Motor neuron (in vitro differentiated cells): ENCODE data around the gene BCR. TPM values are rescaled to one million over a fixed set of nuclear protein-coding genes. Genes with fewer than 3 reads are reported as not detected.

Experiments
- ATAC-seq, 8 experiments: fragments of 200-7000 bp; cut with Tn5 transposase; replicated peaks in 6 of 8; 2 replicates each; pipeline ENCODE4 v1.8.0; 2021; ENCODE audit warnings: mild to moderate bottlenecking in 8 of 8, moderate library complexity in 8 of 8
- H3K27ac ChIP-seq, 2 donors: fragments of 250-450 bp; sonication (Bioruptor Pico); 2 replicates each; pipeline ENCODE4 v1.9.0; 2021; ENCODE audit warnings: antibody characterized with exemption in 2 of 2, mild to moderate bottlenecking in 2 of 2, moderate library complexity in 1 of 2
- H3K4me1 ChIP-seq, 2 donors: fragments of 250-450 bp; sonication (Bioruptor Pico); replicated peaks in 1 of 2; 2 replicates each; pipeline ENCODE4 v1.6.1; 2021; ENCODE audit warnings: antibody characterized with exemption in 2 of 2, mild to moderate bottlenecking in 2 of 2, moderate library complexity in 1 of 2
- H3K4me3 ChIP-seq, 5 donors: fragments of 250-450 bp; sonication (Bioruptor Pico); 2 replicates each; pipeline ENCODE4 v1.9.0; 2021; ENCODE audit warnings: antibody characterized with exemption in 5 of 5, mild to moderate bottlenecking in 5 of 5, moderate library complexity in 4 of 5
- WGBS, 10 experiments: fragments of 450-650 bp; shearing (Covaris generic); methylation state at CpG; one replicate each; pipeline ENCODE4 v1.0.0; 2022; 5-methylcytosine and 5-hydroxymethylcytosine counted together
- in situ Hi-C, 9 experiments: fragments of 400-800 bp; cut with MboI; loops; one replicate each; pipeline ENCODE4 v1.15.0; 2021; ENCODE audit warnings: low sequenced_read_pairs in 9 of 9, low pct_unique_long_range_greater_than_20kb in 2 of 9; ENCODE audit not compliant: unreplicated experiment in 9 of 9
- total RNA-seq, 8 experiments: library from RNA; unstranded; fragments of 300-600 nt; gene quantifications; 2 replicates each; pipeline versions ENCODE4 v1.2.3 to v1.2.4, GENCODE V29; 2022

Gene BCR
- total RNA-seq, 8 experiments from 2014 or later, result 20.7 to 41.5 (median 28.6) TPM

DNA sequence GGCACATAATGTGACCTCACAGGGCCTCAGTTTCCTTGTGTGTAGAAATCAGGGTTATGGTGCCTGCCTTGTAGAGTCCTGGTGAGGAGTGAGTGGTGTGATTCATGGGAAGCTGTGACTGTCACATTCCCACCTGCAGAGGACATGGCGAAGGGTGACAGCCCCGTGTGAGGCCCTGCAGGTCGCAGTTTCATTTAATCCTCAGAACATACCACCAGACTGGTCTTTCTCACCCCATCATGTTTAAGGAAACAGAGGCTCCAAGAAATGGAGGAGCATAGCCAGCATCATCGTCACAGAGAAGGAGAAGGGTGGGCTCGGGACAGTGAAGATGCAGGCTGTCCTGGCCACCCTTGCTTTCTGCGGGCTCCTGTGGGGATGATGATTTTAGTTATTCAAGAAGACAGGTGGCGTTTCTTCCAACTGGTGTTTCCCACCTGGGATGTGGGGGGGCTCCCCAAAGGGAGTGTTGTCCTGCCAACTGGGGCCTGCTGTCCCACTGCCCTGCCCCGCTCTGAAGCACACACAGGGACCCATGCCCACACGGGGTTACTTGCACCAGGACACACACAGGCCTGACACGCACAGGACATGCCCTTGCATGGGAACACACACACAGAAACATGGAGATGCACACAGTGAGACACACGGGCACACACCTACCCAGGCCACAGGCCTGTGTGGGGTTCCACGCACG is 100.2 kb downstream of the BCR start:
- H3K27ac ChIP-seq, result peak overlapping the region; percentile 45 to 50
- H3K4me3 ChIP-seq, result no peak overlapping the region
- WGBS, 10 experiments, result 83 to 100% (median 94%) methylated on average over 1 to 5 of the region's 13 CpGs; no CpG with 5 or more reads in 5 of the 10 experiments
- peaks cover 0 to 2% of the 10 kb centered on the region in 2 donors for H3K4me1 ChIP-seq
- ATAC-seq, result no peak
- in situ Hi-C loops, result loop anchor here in 8 of 9 experiments (10.0 to 25.0 kb wide), 3 partner anchors 93 to 318 kb away; partner anchors contain the start of gene BCR (in 3 of the 8)

DNA sequence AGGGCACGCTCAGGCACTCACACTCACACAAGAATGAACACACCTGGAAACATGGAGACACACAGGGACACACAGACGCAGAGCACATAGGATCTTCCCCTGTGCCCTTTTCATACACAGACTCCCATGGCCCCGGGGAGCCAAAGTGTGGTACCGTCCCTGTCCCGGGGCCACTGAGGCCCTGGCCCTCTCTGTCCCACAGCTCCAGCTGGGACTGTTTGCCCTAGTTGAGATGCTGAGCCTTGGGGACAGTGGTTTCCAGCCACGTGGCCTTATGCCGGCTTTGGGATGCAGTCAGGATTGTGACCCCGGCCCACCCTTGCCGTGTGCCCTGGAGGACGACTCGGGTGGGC is 100.7 kb downstream of the BCR start:
- H3K4me1 ChIP-seq, result peaks cover 0 to 2% of the 10 kb centered on the region in 2 donors
- peak overlapping the region in 1 of 2 donors; percentile 45 for H3K27ac ChIP-seq
- ATAC-seq, result no peak
- no peak overlapping the region for H3K4me3 ChIP-seq
- in situ Hi-C loops, result loop anchor here in 8 of 9 experiments (10.0 to 25.0 kb wide), 3 partner anchors 94 to 319 kb away; partner anchors contain the start of gene BCR (in 3 of the 8)
- WGBS, 10 experiments, result 100% methylated on average over 1 of the region's 11 CpGs; no CpG with 5 or more reads in 8 of the 10 experiments

DNA sequence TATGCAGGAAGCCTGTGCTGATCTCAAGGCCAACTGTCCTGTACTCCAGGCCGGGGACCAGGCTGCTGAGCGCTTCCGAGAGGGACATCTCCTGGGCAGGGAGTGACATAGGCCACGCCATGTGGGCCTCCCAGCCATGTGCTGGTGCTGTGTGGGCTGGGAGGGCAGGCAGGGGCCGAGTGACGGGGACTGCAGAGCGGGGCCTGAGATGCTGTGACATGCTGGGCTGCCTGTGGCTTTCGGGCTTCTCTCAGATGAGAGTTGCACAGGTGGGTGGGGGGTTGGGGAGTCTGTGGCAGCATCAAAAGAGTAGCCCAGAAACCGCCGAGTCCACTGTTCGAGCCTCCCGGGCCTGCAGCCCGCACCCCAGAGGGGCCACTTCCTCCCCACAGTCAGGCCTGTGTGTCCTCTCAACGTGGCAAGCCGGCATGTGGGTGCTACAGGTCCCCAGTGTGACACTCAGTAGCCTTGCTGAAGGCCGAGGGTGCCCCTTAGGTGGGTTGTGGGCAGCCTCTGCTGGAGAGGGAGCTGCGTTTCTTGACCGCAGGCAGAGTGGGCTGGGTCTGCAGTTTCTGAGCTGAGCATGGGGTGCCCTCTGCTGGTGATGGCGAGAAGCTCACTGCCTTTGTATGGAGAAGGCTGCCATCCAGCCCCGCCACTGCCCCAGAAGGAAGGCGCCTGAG is 101.2 kb downstream of the BCR start:
- in situ Hi-C loops, result loop anchor here in 8 of 9 experiments (10.0 to 25.0 kb wide), 3 partner anchors 94 to 319 kb away; partner anchors contain the start of gene BCR (in 3 of the 8)
- ATAC-seq, result peak; percentile 85 to 97 (median 96)
- no peak overlapping the region for H3K4me3 ChIP-seq
- WGBS, 10 experiments, result no CpG with 5 or more reads among the region's 21 CpGs
- peak overlapping the region in 1 of 2 donors; percentile 45 for H3K27ac ChIP-seq
- H3K4me1 ChIP-seq, result peaks cover 0 to 2% of the 10 kb centered on the region in 2 donors

DNA sequence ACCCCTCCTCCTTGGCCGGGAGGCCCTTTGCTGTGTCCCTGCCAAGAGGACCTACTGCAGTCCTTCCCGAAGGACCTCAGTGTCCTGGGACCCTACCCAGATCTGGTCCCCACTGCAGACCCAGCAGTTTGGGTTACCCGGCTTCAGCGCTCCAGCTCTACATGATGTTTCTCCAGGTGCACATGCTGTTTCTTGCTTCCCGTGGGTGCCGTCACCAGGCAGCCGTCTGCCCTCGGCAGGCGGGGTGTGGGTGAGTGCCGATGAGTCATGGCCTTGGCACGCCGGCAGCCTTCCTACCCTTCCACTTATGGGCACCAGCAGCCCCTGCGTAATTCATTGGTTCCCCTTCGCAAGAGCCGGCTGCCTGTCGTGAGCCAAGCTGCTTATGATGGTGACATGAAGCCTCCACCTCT is 101.8 kb downstream of the BCR start:
- H3K27ac ChIP-seq, result peak overlapping the region; percentile 2 to 55
- WGBS, 10 experiments, result 40 to 63% methylated on average over 1 to 6 of the region's 16 CpGs; no CpG with 5 or more reads in 8 of the 10 experiments
- ATAC-seq, result peak in 3 of 8 experiments; percentile 12 to 47 (median 12)

DNA sequence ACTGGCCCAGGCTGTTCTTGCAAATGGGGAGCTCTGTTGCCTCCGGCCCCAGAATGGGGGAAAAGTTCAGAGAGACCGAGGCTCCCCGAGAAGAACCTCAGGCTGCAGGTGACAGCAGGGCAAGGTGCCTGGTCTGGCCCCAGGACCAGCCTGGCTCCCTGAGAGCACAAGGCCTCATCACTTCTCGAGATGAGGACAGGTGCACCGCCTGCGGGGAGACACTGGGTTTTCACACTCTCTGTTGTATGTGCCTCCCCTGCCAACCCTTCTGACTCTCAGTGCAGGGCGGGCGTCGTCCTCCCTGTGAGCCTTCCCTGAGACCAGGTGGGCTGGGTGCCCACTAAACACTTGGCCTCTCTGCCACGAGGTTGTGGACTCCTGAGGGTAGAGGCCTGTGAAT is 102.2 kb downstream of the BCR start:
- in situ Hi-C loops, result loop anchor here in 8 of 9 experiments (10.0 to 25.0 kb wide), 3 partner anchors 95 to 320 kb away; partner anchors contain the start of gene BCR (in 3 of the 8)
- Histone ChIP-seq H3K4me3 (no peak overlapping the region), H3K4me1 (peaks cover 0 to 2% of the 10 kb centered on the region in 2 donors), H3K27ac (peak overlapping the region; percentile 2 to 55)
- ATAC-seq, result no peak
- 94 to 100% (median 99%) methylated on average over 1 to 7 of the region's 10 CpGs; no CpG with 5 or more reads in 4 of the 10 experiments for WGBS, 10 experiments

More for the DNA sequence above, 101.8 kb downstream of the BCR start:
- no peak overlapping the region for H3K4me3 ChIP-seq
- peaks cover 0 to 2% of the 10 kb centered on the region in 2 donors for H3K4me1 ChIP-seq
- in situ Hi-C loops, result loop anchor here in 8 of 9 experiments (10.0 to 25.0 kb wide), 3 partner anchors 95 to 320 kb away; partner anchors contain the start of gene BCR (in 3 of the 8)

DNA sequence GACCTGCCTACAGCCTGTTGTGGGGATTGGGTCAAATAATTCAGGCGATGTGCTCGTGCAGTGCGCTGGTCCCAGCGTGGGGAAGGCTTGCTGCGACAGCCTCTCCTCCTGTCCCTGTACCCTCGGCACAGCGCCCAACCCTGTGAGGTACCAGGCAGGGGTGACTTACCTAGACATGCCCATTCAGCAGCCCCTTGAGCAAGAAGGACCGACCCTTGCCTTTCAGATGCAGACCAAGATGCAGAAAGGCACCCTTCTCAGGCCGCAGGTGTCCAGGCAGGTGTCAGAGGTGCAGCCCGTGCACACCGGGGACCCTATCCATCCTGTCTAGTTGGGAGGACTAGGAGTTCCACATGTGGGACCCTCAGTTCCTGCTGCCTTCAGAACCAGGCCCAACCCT is 102.7 kb downstream of the BCR start:
- Histone ChIP-seq H3K4me1 (peaks cover 0 to 2% of the 10 kb centered on the region in 2 donors), H3K27ac (peak overlapping the region; percentile 2 to 55), H3K4me3 (no peak overlapping the region)
- in situ Hi-C loops, result loop anchor here in 8 of 9 experiments (10.0 to 25.0 kb wide), 3 partner anchors 96 to 321 kb away; partner anchors contain the start of gene BCR (in 3 of the 8)
- 87 to 94% (median 90%) methylated on average over 2 to 9 of the region's 11 CpGs; no CpG with 5 or more reads in 7 of the 10 experiments for whole genome bisulfite sequencing, 10 experiments
- no peak for ATAC-seq

DNA sequence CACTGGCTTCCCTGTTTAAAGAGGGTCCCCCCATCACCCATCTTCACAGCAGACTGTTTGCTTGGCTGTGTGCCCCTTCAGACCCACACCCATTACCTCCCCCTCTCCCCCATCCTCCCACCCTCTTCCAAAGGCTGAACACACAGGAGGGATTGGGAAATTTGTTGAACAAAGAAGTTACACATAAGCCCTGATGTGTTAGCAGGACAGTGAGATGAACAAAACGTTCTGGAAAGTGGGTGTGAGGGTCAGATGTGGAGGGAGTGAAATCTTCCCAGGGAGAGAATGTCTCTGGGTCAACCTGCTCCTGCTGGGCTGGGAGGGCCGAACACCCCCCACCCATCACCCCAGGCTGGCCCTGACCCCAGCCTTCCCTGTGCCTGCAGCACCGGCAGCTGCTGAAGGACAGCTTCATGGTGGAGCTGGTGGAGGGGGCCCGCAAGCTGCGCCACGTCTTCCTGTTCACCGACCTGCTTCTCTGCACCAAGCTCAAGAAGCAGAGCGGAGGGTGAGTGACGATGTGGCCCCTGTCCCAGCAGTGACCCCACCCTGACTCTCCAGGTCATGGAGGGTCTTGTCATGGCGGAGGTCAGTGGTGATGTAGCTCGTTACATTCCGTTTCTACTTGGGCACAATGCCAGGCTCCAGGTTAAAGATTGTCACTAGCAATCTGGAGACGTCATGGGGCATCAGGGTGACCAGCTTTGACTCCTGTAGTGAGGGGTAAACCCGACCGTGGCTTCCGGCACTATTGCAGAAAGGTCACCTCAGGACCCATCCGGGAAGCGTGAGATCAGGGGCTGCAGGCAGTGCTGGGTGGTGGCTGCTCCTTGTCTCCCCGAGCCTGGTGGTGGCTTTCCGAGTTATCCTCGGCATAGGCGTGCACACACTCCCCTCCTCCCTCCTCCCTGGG is 103.5 kb downstream of the BCR start:
- H3K27ac ChIP-seq, result peak overlapping the region; percentile 30 to 55
- H3K4me3 ChIP-seq, result no peak overlapping the region
- in situ Hi-C loops, result loop anchor here in 8 of 9 experiments (10.0 to 25.0 kb wide), 3 partner anchors 97 to 322 kb away; partner anchors contain the start of gene BCR (in 3 of the 8)
- ATAC-seq, result no peak
- 87 to 100% (median 100%) methylated on average over 2 to 9 of the region's 22 CpGs; no CpG with 5 or more reads in 4 of the 10 experiments for WGBS, 10 experiments
- H3K4me1 ChIP-seq, result peaks cover 0 to 2% of the 10 kb centered on the region in 2 donors

DNA sequence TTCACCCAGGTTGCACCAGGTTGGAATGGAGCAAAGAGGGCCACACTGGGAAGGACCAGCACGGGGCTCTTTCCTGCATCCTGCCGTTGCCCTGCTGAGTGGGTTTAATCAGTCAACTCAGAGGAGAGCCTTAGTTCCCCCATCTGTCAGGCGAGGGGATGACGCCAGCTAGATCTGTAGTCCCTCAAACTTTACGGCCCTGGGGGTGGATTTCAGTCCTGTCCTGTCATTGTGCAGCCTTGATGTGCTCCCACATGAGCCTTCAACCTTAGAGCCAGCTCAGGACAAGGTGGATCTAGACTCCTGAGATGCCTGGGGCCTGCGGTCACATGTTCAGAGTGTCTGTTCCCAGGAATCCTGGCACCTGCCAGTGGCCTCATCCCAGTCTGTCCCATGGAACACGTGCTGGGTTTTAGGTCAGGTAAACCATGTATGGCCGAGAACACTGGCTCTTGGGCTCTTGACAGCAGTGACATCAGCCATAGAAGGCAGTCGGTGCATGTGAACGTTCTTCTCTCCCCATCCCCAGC is 104.3 kb downstream of the BCR start:
- WGBS, 10 experiments, result 83 to 100% (median 100%) methylated on average over 1 to 3 of the region's 10 CpGs; no CpG with 5 or more reads in 7 of the 10 experiments
- Histone ChIP-seq H3K4me1 (peaks cover 2% of the 10 kb centered on the region in 2 donors), H3K4me3 (no peak overlapping the region), H3K27ac (peak overlapping the region; percentile 31 to 55)
- in situ Hi-C loops, result loop anchor here in 8 of 9 experiments (10.0 to 25.0 kb wide), 3 partner anchors 97 to 322 kb away; partner anchors contain the start of gene BCR (in 3 of the 8)
- ATAC-seq, result no peak

DNA sequence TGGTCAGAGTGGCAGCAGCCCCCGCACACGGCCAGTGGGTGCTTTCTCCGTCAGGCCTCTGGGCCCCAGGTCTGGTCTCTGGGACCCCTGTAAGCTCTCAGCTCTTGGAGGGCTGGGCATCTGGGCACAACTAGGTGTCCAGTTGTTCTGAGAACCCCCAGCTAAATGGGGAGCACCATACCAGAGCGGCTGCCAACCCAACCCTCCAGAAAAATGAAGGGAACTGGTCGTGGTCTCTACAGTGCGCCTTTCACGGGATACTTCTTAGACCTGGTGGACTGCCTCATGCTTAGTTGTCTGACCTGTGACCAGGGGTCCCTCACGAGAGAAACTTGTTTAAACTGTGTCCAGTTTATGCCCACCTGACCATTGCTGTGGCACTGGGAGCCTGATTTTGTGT is 104.9 kb downstream of the BCR start:
- 92 to 100% (median 95%) methylated on average over 3 to 7 of the region's 8 CpGs; no CpG with 5 or more reads in 6 of the 10 experiments for WGBS, 10 experiments
- Histone ChIP-seq H3K27ac (peak overlapping the region in 1 of 2 donors; percentile 41), H3K4me1 (peaks cover 2% of the 10 kb centered on the region in 2 donors), H3K4me3 (no peak overlapping the region)
- ATAC-seq, result no peak
- in situ Hi-C loops, result loop anchor here in 8 of 9 experiments (10.0 to 25.0 kb wide), 3 partner anchors 98 to 323 kb away; partner anchors contain the start of gene BCR (in 3 of the 8)

DNA sequence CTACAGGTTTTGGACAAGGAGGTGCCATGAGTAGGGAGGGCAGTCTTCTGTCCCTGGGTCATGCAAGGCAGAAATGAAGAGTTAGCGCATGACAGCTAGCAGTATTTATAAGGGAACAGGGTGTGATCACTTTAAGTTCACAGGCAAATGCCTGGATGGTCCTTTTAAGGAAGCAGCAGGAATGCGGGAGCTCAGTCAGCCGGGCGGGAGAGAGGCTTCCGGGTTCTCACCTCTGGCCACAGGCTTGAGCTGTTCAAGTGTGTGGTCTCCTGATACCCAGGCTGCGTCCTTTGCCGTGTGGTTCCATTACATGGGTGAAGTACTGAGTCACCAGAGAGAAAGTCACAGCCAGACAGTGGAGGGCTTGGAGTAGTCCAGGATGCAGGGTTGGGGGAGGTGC is 105.4 kb downstream of the BCR start:
- Histone ChIP-seq H3K4me3 (no peak overlapping the region), H3K4me1 (peaks cover 2% of the 10 kb centered on the region in 2 donors), H3K27ac (peak overlapping the region; percentile 23 to 34)
- in situ Hi-C loops, result loop anchor here in 8 of 9 experiments (10.0 to 25.0 kb wide), 3 partner anchors 98 to 323 kb away; partner anchors contain the start of gene BCR (in 3 of the 8)
- 67 to 100% (median 85%) methylated on average over 1 to 7 of the region's 7 CpGs; no CpG with 5 or more reads in 4 of the 10 experiments for WGBS, 10 experiments
- ATAC-seq, result no peak

DNA sequence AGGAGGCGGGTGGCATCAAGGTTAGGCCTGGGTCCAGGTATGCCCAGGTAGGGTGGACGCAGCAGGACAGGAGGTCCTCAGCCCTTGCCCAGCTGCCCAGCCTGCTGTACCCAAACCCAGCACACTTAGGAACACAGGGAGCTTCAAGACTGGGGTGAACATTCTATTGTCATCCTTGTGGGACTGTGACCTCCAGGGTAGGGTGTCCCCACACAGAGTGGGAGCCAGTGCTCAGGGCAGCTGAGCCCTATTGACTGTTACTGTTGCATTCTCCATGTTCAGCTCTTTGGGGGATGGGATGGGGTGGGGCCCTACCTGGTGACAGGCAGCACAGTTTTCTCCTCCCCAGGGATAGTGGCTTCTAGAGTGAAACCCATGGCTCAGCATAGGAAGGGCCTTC is 106.0 kb downstream of the BCR start:
- Histone ChIP-seq H3K4me1 (peaks cover 2% of the 10 kb centered on the region in 2 donors), H3K27ac (peak overlapping the region; percentile 34 to 48), H3K4me3 (no peak overlapping the region)
- WGBS, 10 experiments, result 100% methylated on average over 1 of the region's 2 CpGs; no CpG with 5 or more reads in 9 of the 10 experiments
- ATAC-seq, result no peak
- in situ Hi-C loops, result loop anchor here in 8 of 9 experiments (10.0 to 25.0 kb wide), 3 partner anchors 99 to 324 kb away; partner anchors contain the start of gene BCR (in 3 of the 8)
